Stomach (tissue), 4 donors: ENCODE measurements around the gene STX18.

Source experiments
- POLR2A ChIP-seq, 4 donors: fragments of 450-650 bp; IDR thresholded peaks; one replicate each; pipeline ENCODE4 v1.6.1; 2016; ENCODE audit warnings: antibody characterized with exemption in 4 of 4, control low read depth in 2 of 4, mild to moderate bottlenecking in 1 of 4, moderate library complexity in 1 of 4
- POLR2AphosphoS5 ChIP-seq, 3 donors: sonication (generic); formaldehyde crosslinking; IDR thresholded peaks; one replicate each; pipeline ENCODE4 v1.6.1; 2016; ENCODE audit warnings: antibody characterized with exemption in 3 of 3
- TF ChIP-seq, protein P1 (sequence below), 7 experiments: fragments of 450-650 bp in 4 of 7; fragments of 200-600 bp in 3 of 7; sonication (generic) in 3 of 7; IDR thresholded peaks; one replicate each; pipeline ENCODE4 v1.5.1; 2016 to 2019; ENCODE audit warnings: antibody characterized with exemption in 7 of 7, control low read depth in 2 of 7, mild to moderate bottlenecking in 1 of 7

DNA sequence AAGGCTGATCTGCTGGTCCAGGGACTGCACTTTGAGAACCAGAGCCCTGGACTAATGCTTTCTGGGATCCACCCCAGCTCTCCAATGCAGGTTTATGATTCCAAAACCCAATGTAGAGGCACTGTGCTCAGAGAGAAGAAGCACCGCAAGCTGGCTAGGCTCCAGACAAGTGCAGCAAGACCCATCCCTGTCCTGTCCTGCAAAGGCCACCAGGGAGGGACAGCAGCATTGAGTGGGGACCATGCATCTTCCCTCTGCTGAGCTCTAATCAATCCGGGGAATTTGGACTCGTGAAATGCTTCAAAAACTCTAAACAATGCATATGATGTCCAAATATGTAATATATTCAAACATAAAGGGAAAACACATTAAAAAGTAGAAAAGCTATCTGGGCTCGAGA is 165.8 kb downstream of the STX18 start:
- TF ChIP-seq, protein P1, sequence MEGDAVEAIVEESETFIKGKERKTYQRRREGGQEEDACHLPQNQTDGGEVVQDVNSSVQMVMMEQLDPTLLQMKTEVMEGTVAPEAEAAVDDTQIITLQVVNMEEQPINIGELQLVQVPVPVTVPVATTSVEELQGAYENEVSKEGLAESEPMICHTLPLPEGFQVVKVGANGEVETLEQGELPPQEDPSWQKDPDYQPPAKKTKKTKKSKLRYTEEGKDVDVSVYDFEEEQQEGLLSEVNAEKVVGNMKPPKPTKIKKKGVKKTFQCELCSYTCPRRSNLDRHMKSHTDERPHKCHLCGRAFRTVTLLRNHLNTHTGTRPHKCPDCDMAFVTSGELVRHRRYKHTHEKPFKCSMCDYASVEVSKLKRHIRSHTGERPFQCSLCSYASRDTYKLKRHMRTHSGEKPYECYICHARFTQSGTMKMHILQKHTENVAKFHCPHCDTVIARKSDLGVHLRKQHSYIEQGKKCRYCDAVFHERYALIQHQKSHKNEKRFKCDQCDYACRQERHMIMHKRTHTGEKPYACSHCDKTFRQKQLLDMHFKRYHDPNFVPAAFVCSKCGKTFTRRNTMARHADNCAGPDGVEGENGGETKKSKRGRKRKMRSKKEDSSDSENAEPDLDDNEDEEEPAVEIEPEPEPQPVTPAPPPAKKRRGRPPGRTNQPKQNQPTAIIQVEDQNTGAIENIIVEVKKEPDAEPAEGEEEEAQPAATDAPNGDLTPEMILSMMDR (IDR thresholded peaks at IDR 0.05) = no peak
- TF ChIP-seq POLR2A (IDR thresholded peaks at IDR 0.05) (no peak), POLR2AphosphoS5 (IDR thresholded peaks at IDR 0.05) (no peak)
